Mucosa of rectum (tissue), 2 donors: Measurements from ENCODE around the gene NTRK2.
A peak's percentile ranks its signal among the peaks of the same experiment; 100 is the strongest.

ENCODE experiments used
- H3K27ac ChIP-seq, 2 donors: one replicate each; pipeline ENCODE4 v1.7.0; 2013; ENCODE audit warnings: inconsistent platforms in 2 of 2, low read depth in 2 of 2, low read length in 2 of 2
- H3K27me3 ChIP-seq, 2 donors: one replicate each; pipeline ENCODE4 v1.7.0; 2013; ENCODE audit warnings: low read length in 2 of 2; ENCODE audit not compliant: control insufficient read depth in 2 of 2, insufficient read depth in 2 of 2
- H3K36me3 ChIP-seq, 2 donors: one replicate each; pipeline ENCODE4 v1.7.0; 2013; ENCODE audit warnings: low read length in 2 of 2; ENCODE audit not compliant: control insufficient read depth in 2 of 2, insufficient read depth in 2 of 2
- H3K4me1 ChIP-seq, 2 donors: one replicate each; pipeline ENCODE4 v1.7.0; 2013; ENCODE audit warnings: low read length in 2 of 2, mild to moderate bottlenecking in 1 of 2; ENCODE audit not compliant: control insufficient read depth in 2 of 2, insufficient read depth in 2 of 2
- H3K4me3 ChIP-seq, 2 donors: one replicate each; pipeline ENCODE4 v1.7.0; 2013; ENCODE audit warnings: low read length in 2 of 2
- H3K9ac ChIP-seq, 2 donors: one replicate each; pipeline ENCODE4 v1.7.0; 2013; ENCODE audit warnings: low read length in 2 of 2, low read depth in 1 of 2, mild to moderate bottlenecking in 1 of 2
- H3K9me3 ChIP-seq, 2 donors: one replicate each; pipeline ENCODE4 v1.7.0; 2013; ENCODE audit warnings: low read length in 2 of 2; ENCODE audit not compliant: control insufficient read depth in 2 of 2
- donor health status: healthy.
- donor health status: Normal muscosa, but diverticular disease.

Gene NTRK2

DNA sequence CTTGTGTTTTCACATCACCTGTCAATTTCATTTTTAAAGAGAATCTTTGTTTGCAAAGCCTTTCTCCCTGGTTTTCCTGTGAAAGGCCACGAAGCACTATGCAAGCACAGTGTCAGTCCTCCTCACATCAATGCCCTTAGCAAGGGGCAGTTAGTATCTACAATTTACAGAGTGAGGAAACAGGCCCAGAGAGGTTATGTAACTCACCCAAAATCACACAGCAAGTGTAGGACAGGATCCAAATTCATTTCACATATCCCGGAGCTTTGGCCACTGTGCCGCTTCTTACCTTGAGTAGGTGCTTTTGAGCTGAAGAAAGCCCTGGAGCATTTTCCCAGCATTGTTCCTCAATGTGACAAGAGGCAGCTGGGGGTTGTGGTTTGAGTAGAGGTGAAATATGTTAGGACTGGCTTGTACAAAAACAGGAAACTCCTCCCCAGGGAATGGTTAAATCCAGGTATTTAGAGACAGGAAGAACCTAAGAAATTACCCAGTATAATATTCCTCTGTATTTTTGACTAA lies 283.8 kb downstream of the NTRK2 start:
- Histone ChIP-seq H3K9me3 (no peaks in the 10 kb centered on the region), H3K9ac (no peak overlapping the region), H3K27me3 (no peaks in the 10 kb centered on the region), H3K27ac (no peak overlapping the region), H3K4me1 (peaks cover 0 to 13% of the 10 kb centered on the region in 2 donors), H3K4me3 (no peak overlapping the region), H3K36me3 (no peaks in the 10 kb centered on the region)

- no peak overlapping the region for H3K27ac ChIP-seq
- no peaks in the 10 kb centered on the region for H3K36me3 ChIP-seq
- no peak overlapping the region for H3K9ac ChIP-seq
- H3K4me3 ChIP-seq = no peak overlapping the region
- H3K27me3 ChIP-seq = no peaks in the 10 kb centered on the region
- H3K9me3 ChIP-seq = no peaks in the 10 kb centered on the region
- H3K4me1 ChIP-seq = peaks cover 0 to 13% of the 10 kb centered on the region in 2 donors
Observed at GRCh38 chr9:84953797-84954705, 284.5 kb downstream of the NTRK2 start.

GRCh38 chr9:84955155-84955554 lies 285.6 kb downstream of the NTRK2 start:
- Histone ChIP-seq H3K27me3 (no peaks in the 10 kb centered on the region), H3K36me3 (no peaks in the 10 kb centered on the region), H3K4me1 (peaks cover 0 to 13% of the 10 kb centered on the region in 2 donors), H3K9ac (no peak overlapping the region), H3K9me3 (no peaks in the 10 kb centered on the region), H3K4me3 (no peak overlapping the region), H3K27ac (no peak overlapping the region)

DNA sequence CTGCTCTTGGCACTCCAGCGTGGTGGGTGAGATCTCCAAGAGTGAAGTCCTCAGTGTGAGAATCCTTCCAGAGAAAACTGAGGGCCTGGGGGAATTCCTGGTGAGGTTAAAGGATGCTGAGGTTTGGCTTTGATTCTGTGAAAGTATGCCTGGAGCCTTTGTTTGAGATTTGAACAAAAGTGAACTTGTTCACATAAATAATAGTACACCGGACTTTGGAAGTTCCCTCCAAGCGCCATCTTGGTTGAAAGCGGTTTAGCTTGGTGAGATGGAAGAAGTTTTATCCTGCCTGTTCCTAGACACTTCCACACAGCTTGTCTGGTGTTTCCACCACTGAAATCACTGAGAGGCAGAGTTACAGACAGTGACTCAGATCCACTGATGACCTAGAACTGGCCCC lies 286.4 kb downstream of the NTRK2 start:
- H3K27ac ChIP-seq = no peak overlapping the region
- H3K36me3 ChIP-seq = no peaks in the 10 kb centered on the region
- H3K9ac ChIP-seq = no peak overlapping the region
- H3K27me3 ChIP-seq = no peaks in the 10 kb centered on the region
- no peak overlapping the region for H3K4me3 ChIP-seq
- H3K4me1 ChIP-seq = peaks cover 0 to 13% of the 10 kb centered on the region in 2 donors
- no peaks in the 10 kb centered on the region for H3K9me3 ChIP-seq

DNA sequence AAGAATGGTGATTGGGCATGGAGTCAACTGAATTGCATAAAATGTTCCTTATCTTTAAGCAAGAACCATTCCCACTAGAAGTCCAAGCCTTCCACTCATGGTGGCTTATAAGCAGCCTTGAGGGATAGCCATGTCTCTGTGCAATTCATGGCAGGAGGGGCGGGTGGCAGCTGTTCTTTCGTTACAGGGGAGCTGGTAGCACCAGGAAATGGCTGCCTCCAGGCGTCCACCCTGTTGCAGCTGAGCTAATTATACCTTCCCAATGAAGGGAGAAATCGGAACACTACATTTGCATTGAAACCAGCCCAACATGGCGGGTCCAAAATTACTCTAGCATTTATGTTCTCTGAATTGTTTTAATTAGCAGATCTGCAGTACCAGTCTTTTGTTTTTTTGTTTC lies 289.8 kb downstream of the NTRK2 start:
- Histone ChIP-seq H3K9me3 (no peaks in the 10 kb centered on the region), H3K27me3 (no peaks in the 10 kb centered on the region), H3K36me3 (no peaks in the 10 kb centered on the region), H3K4me3 (no peak overlapping the region), H3K27ac (no peak overlapping the region), H3K9ac (no peak overlapping the region), H3K4me1 (no peaks in the 10 kb centered on the region)

DNA sequence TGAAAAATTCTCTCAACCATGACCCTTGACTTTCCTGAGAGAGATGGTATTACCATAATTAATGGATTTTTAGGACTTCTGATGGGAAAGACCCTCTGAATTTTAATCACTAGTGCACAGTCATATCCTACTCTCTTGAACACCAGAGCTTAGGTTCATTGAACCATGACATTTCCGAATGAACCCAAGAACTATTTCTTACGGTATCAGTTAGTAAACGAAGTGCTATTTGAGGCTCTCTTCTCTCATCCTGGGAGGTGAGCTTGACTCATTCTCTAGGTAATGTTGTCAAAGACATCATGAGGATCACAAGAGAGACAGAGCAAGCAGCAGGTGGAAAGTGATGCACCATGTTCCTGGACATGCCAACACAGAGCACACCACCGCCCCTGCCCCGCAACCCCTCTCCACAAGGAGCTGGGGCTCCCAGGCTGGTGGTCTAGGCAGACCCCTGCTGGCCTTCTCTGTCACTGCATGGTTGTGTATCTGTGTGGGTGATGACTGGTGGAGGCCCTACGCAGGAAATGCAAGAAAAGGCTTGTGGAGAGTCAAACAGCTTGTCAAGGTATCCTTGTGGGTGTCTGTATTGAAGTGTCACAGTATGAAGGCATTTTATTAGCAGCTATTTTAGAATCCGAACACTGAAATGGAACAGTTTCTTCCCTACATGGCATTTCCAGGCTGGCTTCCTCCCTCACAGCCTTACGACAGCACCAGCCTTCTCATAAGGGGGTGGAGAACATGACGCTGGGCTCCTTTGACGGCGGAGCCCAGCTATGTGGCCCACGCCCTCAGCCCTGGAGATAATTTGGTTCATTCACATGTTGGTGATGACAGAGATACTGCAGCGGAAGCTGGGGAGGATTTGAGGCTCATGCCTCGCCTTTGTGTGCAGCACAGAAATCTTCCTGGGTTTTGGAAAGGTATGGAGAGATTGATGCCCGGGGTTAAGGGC lies 297.6 kb downstream of the NTRK2 start:
- H3K9ac ChIP-seq = no peak overlapping the region
- no peaks in the 10 kb centered on the region for H3K36me3 ChIP-seq
- no peak overlapping the region for H3K4me3 ChIP-seq
- H3K27ac ChIP-seq = no peak overlapping the region
- no peaks in the 10 kb centered on the region for H3K9me3 ChIP-seq
- H3K4me1 ChIP-seq = no peaks in the 10 kb centered on the region
- no peaks in the 10 kb centered on the region for H3K27me3 ChIP-seq

DNA sequence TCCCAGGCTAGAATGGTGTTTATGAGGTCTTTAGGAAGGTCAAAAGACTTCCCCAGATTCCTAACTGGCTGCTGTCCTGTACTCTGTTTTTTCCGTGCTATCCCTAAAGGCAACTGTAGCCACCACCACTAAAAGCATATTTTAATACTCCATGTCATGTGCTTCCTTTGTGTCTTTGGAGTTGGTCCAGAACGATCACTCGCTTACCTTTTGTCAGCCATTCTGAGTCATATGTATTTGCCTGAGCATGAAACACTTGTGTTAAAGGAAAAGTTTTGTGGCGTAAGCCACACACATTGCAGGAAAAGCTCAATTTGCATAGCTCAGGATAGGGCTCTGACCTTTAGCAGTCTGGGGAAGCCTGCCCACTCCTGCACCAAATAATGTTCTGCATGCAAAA lies 299.6 kb downstream of the NTRK2 start:
- Histone ChIP-seq H3K27me3 (no peaks in the 10 kb centered on the region), H3K27ac (no peak overlapping the region), H3K9me3 (no peaks in the 10 kb centered on the region), H3K4me1 (peaks cover 0 to 3% of the 10 kb centered on the region in 2 donors), H3K9ac (no peak overlapping the region), H3K4me3 (no peak overlapping the region), H3K36me3 (no peaks in the 10 kb centered on the region)

DNA sequence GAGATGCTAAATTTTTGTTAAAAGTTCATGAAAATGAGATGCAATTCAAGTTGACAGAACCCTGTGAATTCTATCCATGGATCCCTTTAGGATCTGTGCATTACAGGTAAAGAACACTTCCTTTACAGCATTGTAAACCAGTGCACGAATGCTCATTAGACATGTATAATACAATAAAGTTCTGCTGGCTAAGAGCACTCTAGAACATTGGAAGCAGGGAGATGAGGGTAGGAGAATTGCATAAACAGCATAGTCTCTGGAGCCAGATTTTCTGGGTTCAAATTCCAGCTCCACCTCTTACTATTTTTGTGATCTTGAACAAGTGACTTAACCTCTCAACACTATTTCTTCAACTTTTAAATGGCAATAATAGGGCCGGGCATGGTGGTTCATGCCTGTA lies 300.2 kb downstream of the NTRK2 start:
- H3K36me3 ChIP-seq = no peaks in the 10 kb centered on the region
- no peak overlapping the region for H3K4me3 ChIP-seq
- H3K27ac ChIP-seq = peak overlapping the region; percentile 43 to 53
- no peaks in the 10 kb centered on the region for H3K9me3 ChIP-seq
- peaks cover 3 to 8% of the 10 kb centered on the region in 2 donors for H3K4me1 ChIP-seq
- H3K9ac ChIP-seq = no peak overlapping the region
- H3K27me3 ChIP-seq = no peaks in the 10 kb centered on the region

- no peaks in the 10 kb centered on the region for H3K9me3 ChIP-seq
- H3K4me1 ChIP-seq = peaks cover 7 to 14% of the 10 kb centered on the region in 2 donors
- no peaks in the 10 kb centered on the region for H3K27me3 ChIP-seq
- H3K36me3 ChIP-seq = no peaks in the 10 kb centered on the region
- H3K27ac ChIP-seq = peak overlapping the region; percentile 13 to 40
- no peak overlapping the region for H3K9ac ChIP-seq
- H3K4me3 ChIP-seq = no peak overlapping the region
Observed at GRCh38 chr9:84970432-84970831, 300.9 kb downstream of the NTRK2 start.

GRCh38 chr9:84971571-84971970 lies 302.0 kb downstream of the NTRK2 start:
- Histone ChIP-seq H3K4me3 (no peak overlapping the region), H3K9me3 (no peaks in the 10 kb centered on the region), H3K27me3 (no peaks in the 10 kb centered on the region), H3K27ac (no peak overlapping the region), H3K4me1 (peaks cover 7 to 14% of the 10 kb centered on the region in 2 donors), H3K36me3 (no peaks in the 10 kb centered on the region), H3K9ac (no peak overlapping the region)
